Common myeloid progenitor, CD34-positive (primary cell): Measurements from ENCODE around the gene XRN1.

Experiments
- CTCF ChIA-PET: fragments of 350-600 bp; sonication (Branson Sonifier 250); formaldehyde crosslinking; loops from one replicate; lab custom pipeline; 2021; ENCODE audit warnings: antibody characterized with exemption; lab: Charles Lee
- POLR2A ChIA-PET: fragments of 350-600 bp; sonication (Branson Sonifier 250); formaldehyde crosslinking; loops from one replicate; lab custom pipeline; 2021; ENCODE audit warnings: antibody characterized with exemption; lab: Charles Lee
- DNase-seq, 3 donors: peaks; one replicate each; pipeline versions ENCODE4 v3.0.0 to v3.0.0-alpha.2; 2013
- H3K27ac ChIP-seq, 2 experiments: 1 replicate in 1 of 2; 2 replicates in 1 of 2; pipeline ENCODE4 v1.7.0; 2013; ENCODE audit warnings: inconsistent platforms in 2 of 2, low read length in 2 of 2, mild to moderate bottlenecking in 2 of 2, low read depth in 1 of 2, moderate library complexity in 1 of 2; ENCODE audit not compliant: severe bottlenecking in 2 of 2, insufficient read depth in 1 of 2, poor library complexity in 1 of 2
- H3K27me3 ChIP-seq, 5 experiments: replicated peaks in 2 of 5; 1 replicate in 3 of 5; 2 replicates in 2 of 5; pipeline versions ENCODE4 v1.6.1 to v1.7.0; 2013; ENCODE audit warnings: low read length in 4 of 5, mild to moderate bottlenecking in 2 of 5, moderate library complexity in 2 of 5, inconsistent platforms in 1 of 5; ENCODE audit not compliant: insufficient read depth in 5 of 5, control insufficient read depth in 4 of 5
- H3K36me3 ChIP-seq, 4 experiments: 1 replicate in 2 of 4; 2 replicates in 2 of 4; pipeline versions ENCODE4 v1.6.1 to v1.7.0; 2013; ENCODE audit warnings: low read length in 3 of 4, control low read depth in 1 of 4, mild to moderate bottlenecking in 1 of 4; ENCODE audit not compliant: control insufficient read depth in 4 of 4, insufficient read depth in 4 of 4
- H3K4me1 ChIP-seq, 4 experiments: 1 replicate in 3 of 4; 2 replicates in 1 of 4; pipeline versions ENCODE4 v1.6.1 to v1.7.1; 2013; ENCODE audit warnings: low read length in 3 of 4, mild to moderate bottlenecking in 3 of 4, control low read depth in 1 of 4, inconsistent platforms in 1 of 4, moderate library complexity in 1 of 4; ENCODE audit not compliant: control insufficient read depth in 4 of 4, insufficient read depth in 4 of 4; ENCODE audit errors: control extremely low read depth in 1 of 4
- H3K4me3 ChIP-seq, 7 experiments: 1 replicate in 4 of 7; 2 replicates in 3 of 7; pipeline versions ENCODE4 v1.5.1 to v1.7.0; 2013; ENCODE audit warnings: mild to moderate bottlenecking in 7 of 7, low read length in 6 of 7, moderate library complexity in 6 of 7, inconsistent platforms in 2 of 7, low read depth in 2 of 7, control low read depth in 1 of 7; ENCODE audit not compliant: insufficient read depth in 4 of 7, control insufficient read depth in 1 of 7; ENCODE audit errors: extremely low read depth in 1 of 7
- H3K9me3 ChIP-seq, 5 experiments: 1 replicate in 4 of 5; 2 replicates in 1 of 5; pipeline versions ENCODE4 v1.6.1 to v1.7.1; 2013; ENCODE audit warnings: low read length in 4 of 5, mild to moderate bottlenecking in 2 of 5, inconsistent platforms in 1 of 5, low read depth in 1 of 5, moderate library complexity in 1 of 5; ENCODE audit not compliant: control insufficient read depth in 4 of 5, insufficient read depth in 2 of 5; ENCODE audit errors: control extremely low read depth in 1 of 5
- WGBS: methylation state at CpG from one replicate; pipeline ENCODE4 v1.1.5; 2013; ENCODE audit not compliant: insufficient coverage; 5-methylcytosine and 5-hydroxymethylcytosine counted together

The XRN1 gene

DNA sequence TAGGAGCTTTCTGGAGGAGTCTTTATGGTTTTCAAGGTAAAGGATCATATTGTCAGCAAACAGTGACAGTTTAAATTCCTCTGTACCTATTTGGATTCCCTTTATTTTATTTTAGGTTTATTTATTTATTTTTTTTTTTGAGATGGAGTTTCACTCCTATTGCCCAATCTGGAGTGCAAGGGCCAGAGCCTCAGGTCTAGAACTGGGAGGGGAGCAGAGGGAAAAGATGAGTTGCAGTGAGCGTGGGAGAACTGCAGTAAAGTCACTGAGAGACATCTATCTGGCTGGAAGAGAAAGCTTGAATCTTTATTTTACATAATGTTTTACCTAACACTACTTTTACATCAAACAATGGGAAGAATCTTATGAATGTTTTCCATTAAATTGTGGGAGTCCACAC lies 172.9 kb downstream of the XRN1 start:
- ChIA-PET POLR2A (no interaction called here), CTCF (no interaction called here)
- Histone ChIP-seq H3K36me3 (no peaks in the 10 kb centered on the region), H3K4me3 (no peak overlapping the region), H3K27me3 (no peaks in the 10 kb centered on the region), H3K27ac (no peak overlapping the region), H3K4me1 (peaks cover 0 to 28% (median 13%) of the 10 kb centered on the region in 4 experiments), H3K9me3 (no peaks in the 10 kb centered on the region)
- no peak for DNase-seq
- WGBS: no CpG with 5 or more reads among the region's 1 CpG

DNA sequence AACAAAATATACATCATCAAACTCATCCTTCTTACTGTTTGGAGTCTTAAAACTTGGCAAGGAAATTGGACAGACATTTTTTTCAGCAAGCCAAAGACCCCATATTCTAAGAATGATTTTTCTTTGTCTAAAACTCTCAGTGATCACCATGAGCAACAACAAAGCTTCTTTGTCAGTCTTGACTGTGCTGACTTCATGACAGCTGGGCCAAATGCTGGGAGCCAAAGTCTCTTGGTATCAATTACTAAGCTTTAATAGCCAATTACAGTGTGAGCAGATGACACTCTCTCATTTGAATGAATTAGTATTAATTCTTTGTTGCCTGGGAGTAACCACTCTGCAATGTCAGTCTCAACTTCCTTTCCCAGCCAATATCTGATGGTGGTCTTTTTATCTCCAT lies 174.3 kb downstream of the XRN1 start:
- CTCF ChIA-PET: no interaction called here
- Histone ChIP-seq H3K36me3 (no peaks in the 10 kb centered on the region), H3K27me3 (no peaks in the 10 kb centered on the region), H3K27ac (no peak overlapping the region), H3K9me3 (no peaks in the 10 kb centered on the region), H3K4me3 (no peak overlapping the region), H3K4me1 (peaks cover 0 to 33% (median 13%) of the 10 kb centered on the region in 4 experiments)
- POLR2A ChIA-PET: no interaction called here
- DNase-seq: no peak

DNA sequence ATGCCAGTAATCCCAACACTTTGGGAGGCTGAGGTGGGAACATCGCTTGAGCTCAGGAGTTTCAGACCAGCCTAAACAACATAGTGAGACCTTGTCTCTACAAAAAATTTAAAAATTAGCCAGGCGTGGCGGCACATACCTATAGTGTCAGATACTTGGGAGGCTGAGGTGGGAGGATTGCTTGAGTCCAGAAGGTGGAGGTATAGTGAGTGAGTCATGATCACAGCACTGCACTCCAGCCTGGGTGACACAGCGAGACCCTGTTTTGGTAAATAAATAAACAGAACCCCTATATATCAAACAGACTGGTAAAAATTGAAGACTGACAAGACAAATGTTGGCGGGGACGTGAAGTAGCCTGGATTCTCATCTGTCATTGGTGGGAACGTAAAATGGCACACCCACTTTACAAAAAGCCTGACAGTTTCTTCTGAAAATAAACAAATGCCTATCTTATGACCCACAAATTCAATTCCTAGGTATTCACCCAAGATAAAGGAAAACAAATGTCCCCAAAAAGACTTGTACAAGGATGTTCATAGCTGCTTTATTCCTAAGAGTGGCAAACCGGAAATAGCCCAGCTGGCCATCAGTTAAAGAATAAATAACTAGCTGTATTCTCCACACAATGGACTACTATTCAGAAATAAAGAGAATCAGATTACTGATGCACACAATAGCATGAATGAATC lies 175.5 kb downstream of the XRN1 start:
- H3K36me3 ChIP-seq: no peaks in the 10 kb centered on the region
- no peak overlapping the region for H3K27ac ChIP-seq
- WGBS: 98% methylated on average over 5 of the region's 8 CpGs
- H3K4me1 ChIP-seq: peaks cover 0 to 33% (median 11%) of the 10 kb centered on the region in 4 experiments
- ChIA-PET CTCF (no interaction called here), POLR2A (no interaction called here)
- no peak overlapping the region for H3K4me3 ChIP-seq
- H3K9me3 ChIP-seq: no peaks in the 10 kb centered on the region
- DNase-seq: no peak
- no peaks in the 10 kb centered on the region for H3K27me3 ChIP-seq

DNA sequence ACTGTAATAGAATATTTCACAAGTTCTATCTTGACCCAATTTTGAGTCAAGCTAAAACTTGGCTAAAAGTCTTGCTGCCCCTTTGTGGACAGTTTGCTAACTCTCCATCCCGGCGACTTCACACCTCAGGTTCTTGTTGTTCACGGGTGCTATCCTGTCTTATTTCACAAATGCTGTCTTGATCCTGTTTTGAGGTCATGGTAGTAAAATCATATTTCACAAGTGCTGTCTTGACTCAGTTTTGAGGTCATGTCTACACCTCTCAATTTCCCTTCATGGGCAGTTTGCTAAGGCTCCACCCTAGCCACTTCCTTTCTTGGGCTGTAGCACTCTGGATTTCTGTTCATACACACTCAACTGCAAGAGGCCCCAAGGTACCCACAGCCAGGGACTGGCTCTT lies 177.4 kb downstream of the XRN1 start:
- peak in 1 of 3 donors; percentile 10 for DNase-seq
- no peak overlapping the region for H3K4me3 ChIP-seq

DNA sequence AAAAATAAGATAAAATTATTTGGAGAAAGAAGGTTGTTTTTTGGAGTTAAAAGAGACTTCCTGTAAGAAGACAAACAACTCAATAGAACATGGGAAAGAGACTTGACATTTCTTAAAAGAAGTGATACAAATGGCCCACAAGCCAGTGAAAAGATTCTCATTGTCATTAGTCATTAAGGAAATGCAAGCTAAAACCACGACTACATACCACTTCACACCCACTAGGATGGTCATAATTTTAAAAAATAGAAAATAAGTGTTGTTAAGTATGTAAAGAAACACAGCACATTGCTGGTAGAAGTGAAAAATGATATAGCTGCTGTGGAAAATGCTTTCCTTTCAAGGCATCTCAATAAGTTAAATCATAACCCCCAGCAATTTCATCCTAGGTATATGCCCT lies 178.1 kb downstream of the XRN1 start:
- H3K27ac ChIP-seq: no peak overlapping the region
- peak in 1 of 3 donors; percentile 29 for DNase-seq
- H3K27me3 ChIP-seq: no peaks in the 10 kb centered on the region
- no peaks in the 10 kb centered on the region for H3K36me3 ChIP-seq
- WGBS: no CpG with 5 or more reads among the region's 1 CpG
- H3K4me1 ChIP-seq: peaks cover 0 to 12% (median 2%) of the 10 kb centered on the region in 4 experiments
- POLR2A ChIA-PET: interaction anchor here (0.6 kb wide), 1 partner anchor 367 kb away, joined by 3 read pairs; no protein-coding TSS in a partner anchor
- CTCF ChIA-PET: interaction anchor here (0.9 to 2.1 kb wide), 3 partner anchors 9 to 11 kb away, joined by 3 to 5 read pairs (median 5); no protein-coding TSS in a partner anchor
- H3K4me3 ChIP-seq: no peak overlapping the region
- H3K9me3 ChIP-seq: no peaks in the 10 kb centered on the region

More for the DNA sequence above, 177.4 kb downstream of the XRN1 start:
- H3K4me1 ChIP-seq: peaks cover 0 to 18% (median 5%) of the 10 kb centered on the region in 4 experiments
- ChIA-PET POLR2A (interaction anchor here (0.6 kb wide), 1 partner anchor 367 kb away, joined by 3 read pairs; no protein-coding TSS in a partner anchor), CTCF (interaction anchor here (0.9 to 1.4 kb wide), 2 partner anchors 9 to 10 kb away, joined by 3 to 5 read pairs; no protein-coding TSS in a partner anchor)
- no peaks in the 10 kb centered on the region for H3K36me3 ChIP-seq
- no peak overlapping the region for H3K27ac ChIP-seq
- H3K27me3 ChIP-seq: no peaks in the 10 kb centered on the region
- 100% methylated on average over 2 of the region's 3 CpGs for WGBS
- H3K9me3 ChIP-seq: no peaks in the 10 kb centered on the region

DNA sequence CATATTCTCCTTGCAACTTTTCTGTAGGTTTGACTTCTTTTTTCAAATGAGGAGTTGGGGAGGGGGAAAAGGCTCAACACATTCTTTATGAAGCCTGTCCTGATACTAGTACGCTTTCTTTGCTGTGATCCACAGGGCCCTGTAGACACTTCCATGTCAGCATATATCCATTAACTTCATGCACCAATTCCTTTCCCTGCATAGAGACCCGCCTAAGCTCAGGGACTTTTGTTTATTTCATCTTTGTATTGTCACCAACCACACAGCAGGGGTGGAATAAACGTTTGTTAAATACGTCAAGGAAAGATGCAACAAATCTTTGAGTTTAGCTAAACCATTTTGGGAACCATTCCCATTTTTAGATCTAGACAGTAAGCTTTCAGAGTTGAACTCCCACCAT lies 179.4 kb downstream of the XRN1 start:
- Histone ChIP-seq H3K4me1 (peaks cover 0 to 12% (median 2%) of the 10 kb centered on the region in 4 experiments), H3K27ac (no peak overlapping the region), H3K9me3 (no peaks in the 10 kb centered on the region), H3K4me3 (no peak overlapping the region), H3K27me3 (no peaks in the 10 kb centered on the region), H3K36me3 (no peaks in the 10 kb centered on the region)
- 96% methylated on average over 4 of the region's 4 CpGs for WGBS
- DNase-seq: no peak
- POLR2A ChIA-PET: no interaction called here
- CTCF ChIA-PET: interaction anchor here (2.1 kb wide), 1 partner anchor 10 kb away, joined by 5 read pairs; no protein-coding TSS in a partner anchor

DNA sequence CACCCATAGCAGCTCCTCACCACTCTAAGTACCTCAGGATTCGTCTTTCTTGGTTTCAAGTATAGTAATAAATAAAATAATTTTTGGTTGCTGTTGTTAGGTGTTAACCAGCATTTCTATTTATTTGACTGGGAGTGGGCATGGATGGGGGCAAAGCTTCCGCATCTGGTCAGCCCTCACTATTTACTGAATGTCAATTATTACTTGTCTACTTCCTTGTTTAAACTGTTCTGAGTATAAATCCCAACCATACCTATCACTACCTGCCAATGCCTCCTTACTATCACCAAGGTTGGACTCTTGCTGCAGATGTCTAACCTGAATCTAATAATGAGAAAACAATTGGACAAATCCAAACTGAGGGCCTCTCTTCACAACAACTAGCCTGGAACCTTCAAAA lies 180.6 kb downstream of the XRN1 start:
- Histone ChIP-seq H3K9me3 (no peaks in the 10 kb centered on the region), H3K4me3 (no peak overlapping the region), H3K27me3 (no peaks in the 10 kb centered on the region), H3K4me1 (peaks cover 0 to 16% (median 2%) of the 10 kb centered on the region in 4 experiments), H3K36me3 (no peaks in the 10 kb centered on the region), H3K27ac (no peak overlapping the region)
- WGBS: 100% methylated on average over 1 of the region's 2 CpGs
- DNase-seq: no peak
- ChIA-PET POLR2A (no interaction called here), CTCF (no interaction called here)
